RPMI8226 (cell line): ENCODE data around the gene ADAMTSL3.
"Not testable (repeated sequence)": the region's sequence is repeated elsewhere in the genome, so short reads cannot be mapped to it uniquely, and the experiment has no call there.

Experiments
- DNase-seq: peaks from one replicate; pipeline ENCODE4 v3.0.0-alpha.2; 2015

The ADAMTSL3 gene

GRCh38 chr15:83930392-83931212, 276.7 kb downstream of the ADAMTSL3 start:
- DNase-seq: no peak

- no peak for DNase-seq
These were observed 281.9 kb downstream of the ADAMTSL3 start for GRCh38 chr15:83935774-83936173.

- no peak for DNase-seq
These were observed 286.2 kb downstream of the ADAMTSL3 start for GRCh38 chr15:83940136-83940535.

GRCh38 chr15:83943043-83943442, 289.1 kb downstream of the ADAMTSL3 start:
- DNase-seq: no peak

- DNase-seq: no peak
These were observed 290.0 kb downstream of the ADAMTSL3 start for GRCh38 chr15:83943849-83944404.

GRCh38 chr15:83947156-83947555, 293.2 kb downstream of the ADAMTSL3 start:
- no peak for DNase-seq

- no peak for DNase-seq
These were observed 300.6 kb downstream of the ADAMTSL3 start for GRCh38 chr15:83954506-83954905.

- DNase-seq: peak; percentile 14
These were observed 301.9 kb downstream of the ADAMTSL3 start for GRCh38 chr15:83955806-83956265.

GRCh38 chr15:83956887-83957286, 303.0 kb downstream of the ADAMTSL3 start:
- no peak for DNase-seq

- no peak for DNase-seq
These were observed 305.6 kb downstream of the ADAMTSL3 start for GRCh38 chr15:83959477-83959876.

- DNase-seq: no peak
These were observed 306.4 kb downstream of the ADAMTSL3 start for GRCh38 chr15:83960192-83960829.

GRCh38 chr15:83961311-83961710, 307.4 kb downstream of the ADAMTSL3 start:
- no peak for DNase-seq

- not testable (repeated sequence) for DNase-seq
These were observed 311.0 kb downstream of the ADAMTSL3 start for GRCh38 chr15:83964967-83965366.

- DNase-seq: no peak
These were observed 316.5 kb downstream of the ADAMTSL3 start for GRCh38 chr15:83970295-83970890.

GRCh38 chr15:83971992-83972391, 318.1 kb downstream of the ADAMTSL3 start:
- DNase-seq: no peak

- no peak for DNase-seq
These were observed 319.9 kb downstream of the ADAMTSL3 start for GRCh38 chr15:83973816-83974215.

- no peak for DNase-seq
These were observed 324.1 kb downstream of the ADAMTSL3 start for GRCh38 chr15:83977992-83978391.

GRCh38 chr15:83978588-83978987, 324.7 kb downstream of the ADAMTSL3 start:
- DNase-seq: no peak

- no peak for DNase-seq
These were observed 326.7 kb downstream of the ADAMTSL3 start for GRCh38 chr15:83980637-83981036.

GRCh38 chr15:83982748-83983147, 328.8 kb downstream of the ADAMTSL3 start:
- no peak for DNase-seq

- no peak for DNase-seq
These were observed 329.9 kb downstream of the ADAMTSL3 start for GRCh38 chr15:83983634-83984458.

- DNase-seq: no peak
These were observed 330.7 kb downstream of the ADAMTSL3 start for GRCh38 chr15:83984601-83985000.

- no peak for DNase-seq
These were observed 337.2 kb downstream of the ADAMTSL3 start for GRCh38 chr15:83991163-83991562.
